NCI-H128 (cell line): Measurements from ENCODE around the gene ADCY9.
"Not testable (repeated sequence)": the region's sequence is repeated elsewhere in the genome, so short reads cannot be mapped to it uniquely, and the experiment has no call there.

Source experiments
- DNase-seq: peaks from one replicate; lab custom pipeline; 2025; ENCODE audit not compliant: unreplicated experiment; lab: John Stamatoyannopoulos, UW

ADCY9 gene

GRCh38 chr16:4116325-4117249 is at the start of gene ADCY9:
ADCY9 (minus strand) TSS chr16:4116442; CDS start chr16:4115442, 1,000 bp downstream.
- peak; percentile 29 for DNase-seq

- DNase-seq = no peak
Observed at GRCh38 chr16:4160658-4161430, 44.6 kb upstream of the ADCY9 start.

DNA sequence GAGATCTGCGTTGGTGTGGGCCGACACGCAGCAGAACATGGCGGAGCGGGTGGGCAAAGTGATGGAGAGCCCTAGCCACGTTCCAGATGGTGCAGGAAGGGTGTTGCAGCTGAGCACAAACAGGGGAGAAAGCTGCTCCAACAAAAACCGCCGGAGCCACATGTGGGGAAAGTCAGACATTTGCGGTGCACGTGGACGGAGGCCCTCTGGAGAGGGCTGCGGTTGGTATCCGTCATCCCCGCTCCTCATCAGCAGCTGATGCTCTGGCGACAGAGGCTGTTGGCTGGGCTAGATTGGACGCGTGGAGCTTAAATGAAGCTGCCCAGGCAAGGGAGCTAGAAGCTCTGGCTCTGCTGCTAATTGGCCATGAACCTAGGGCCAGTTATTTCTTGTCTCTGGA is 43.5 kb upstream of the ADCY9 start:
- DNase-seq = no peak

DNA sequence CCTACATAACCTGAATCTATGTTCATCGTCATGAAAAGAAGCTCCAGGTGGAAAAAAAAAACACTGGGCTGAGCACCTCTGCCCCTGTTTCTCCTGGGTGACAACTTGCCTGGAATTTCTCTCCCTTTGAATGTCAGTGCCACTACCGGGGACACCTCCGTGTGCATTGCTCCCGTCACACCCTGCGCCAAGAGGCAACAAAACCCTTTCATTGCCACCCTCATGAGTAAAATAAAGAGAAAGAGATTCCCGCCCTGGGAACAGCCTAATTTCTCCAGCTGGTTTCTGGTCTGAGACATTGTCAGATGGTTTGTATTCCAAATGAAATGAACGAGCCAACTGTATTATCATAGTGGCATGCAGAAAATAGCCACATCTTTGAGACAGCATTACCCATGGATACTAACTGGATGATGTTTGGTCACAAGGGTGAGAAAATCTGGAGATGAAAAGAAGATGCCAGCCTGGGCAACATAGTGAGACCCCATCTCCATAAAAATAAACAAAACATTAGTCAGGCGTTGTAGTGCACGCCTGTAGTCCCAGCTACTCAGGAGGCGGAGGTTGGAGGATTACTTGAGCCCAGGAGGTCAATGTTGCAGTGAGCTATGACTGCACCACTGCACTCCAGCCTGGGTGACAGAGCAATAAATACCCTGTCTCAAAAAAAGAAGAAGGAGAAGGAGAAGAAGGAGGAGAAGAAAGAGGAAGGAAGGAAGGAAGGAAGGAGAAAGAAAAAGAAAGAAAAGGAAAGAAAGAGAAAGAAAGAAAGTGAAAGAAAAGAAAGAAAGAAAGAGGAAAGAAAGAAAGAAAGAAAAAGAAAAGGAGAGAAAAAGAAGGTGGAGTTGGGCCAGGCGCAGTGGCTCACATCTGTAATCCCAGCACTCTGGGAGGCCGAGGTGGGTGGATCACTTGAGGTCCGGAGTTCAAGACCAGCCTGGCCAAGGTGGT is 42.2 kb upstream of the ADCY9 start:
- no peak for DNase-seq

- no peak for DNase-seq
Observed at GRCh38 chr16:4157376-4157825, 41.2 kb upstream of the ADCY9 start.

DNA sequence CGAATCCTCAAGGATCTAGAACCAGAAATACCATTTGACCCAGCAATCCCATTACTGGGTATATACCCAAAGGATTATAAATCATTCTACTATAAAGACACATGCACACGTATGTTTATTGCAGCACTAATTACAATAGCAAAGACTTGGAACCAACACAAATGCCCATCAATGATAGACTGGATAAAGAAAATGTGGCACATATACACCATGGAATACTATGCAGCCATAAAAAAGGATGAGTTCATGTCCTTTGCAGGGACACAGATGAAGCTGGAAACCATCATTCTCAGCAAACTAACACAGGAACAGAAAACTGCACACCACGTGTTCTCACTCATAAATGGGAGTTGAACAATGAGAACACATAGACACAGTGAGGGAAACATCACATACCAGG is 40.3 kb upstream of the ADCY9 start:
- DNase-seq = not testable (repeated sequence)

DNA sequence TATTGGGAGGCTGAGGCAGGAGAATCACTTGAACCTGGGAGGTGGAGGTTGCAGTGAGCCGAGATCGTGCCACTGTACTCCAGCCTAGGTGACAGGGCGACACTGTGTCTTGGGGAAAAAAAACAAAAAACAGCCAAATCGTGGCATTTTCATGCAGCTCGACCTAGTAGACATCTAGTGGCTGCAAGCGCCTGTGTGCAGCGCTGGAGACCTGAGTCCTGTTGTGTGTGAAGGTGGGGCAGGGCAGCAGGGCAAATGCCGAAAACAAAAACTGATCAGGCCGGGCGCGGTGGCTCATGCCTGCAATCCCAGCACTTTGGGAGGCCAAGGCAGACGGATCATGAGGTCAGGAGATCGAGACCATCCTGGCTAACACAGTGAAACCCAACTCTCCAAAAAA is 37.1 kb upstream of the ADCY9 start:
- DNase-seq = not testable (repeated sequence)

DNA sequence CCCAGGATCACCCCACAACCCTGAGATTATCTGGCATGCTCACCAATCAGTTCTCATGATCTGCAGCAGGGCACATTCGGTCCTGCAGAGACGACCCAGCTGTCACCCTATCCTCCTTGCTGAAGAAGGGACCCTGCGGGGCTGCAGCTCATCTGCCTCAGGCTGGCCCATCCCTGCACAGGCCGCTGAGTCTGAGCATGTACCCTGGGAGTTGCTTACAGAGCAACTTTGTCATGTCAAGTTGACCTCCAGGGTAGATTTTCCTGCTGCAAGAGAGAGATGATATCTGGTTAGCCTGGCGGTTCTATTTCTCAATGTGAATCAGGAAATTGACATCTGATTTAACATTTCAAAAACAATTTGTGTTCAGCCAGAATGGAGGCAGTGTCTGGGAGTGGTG is 36.0 kb upstream of the ADCY9 start:
- DNase-seq = no peak

DNA sequence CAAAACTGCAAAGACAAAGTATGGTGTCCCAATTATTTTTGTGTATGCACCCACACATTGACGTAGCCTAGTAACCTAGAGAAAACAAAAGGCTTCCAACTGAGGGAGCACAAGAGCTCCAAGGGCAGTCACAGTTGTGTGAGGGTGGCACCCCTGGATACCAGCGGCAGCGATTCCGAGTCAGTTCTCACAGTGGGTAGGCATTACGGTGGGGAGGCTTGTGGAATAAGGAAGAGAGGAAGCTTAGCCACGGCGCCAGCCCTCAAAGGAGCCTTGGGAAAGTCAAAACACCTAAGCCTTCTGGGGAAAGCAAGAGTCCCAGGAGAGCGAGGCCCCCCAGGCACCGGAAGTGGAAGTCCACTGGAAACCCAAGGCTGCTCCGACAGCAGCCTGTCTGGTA is 31.0 kb upstream of the ADCY9 start:
- no peak for DNase-seq

DNA sequence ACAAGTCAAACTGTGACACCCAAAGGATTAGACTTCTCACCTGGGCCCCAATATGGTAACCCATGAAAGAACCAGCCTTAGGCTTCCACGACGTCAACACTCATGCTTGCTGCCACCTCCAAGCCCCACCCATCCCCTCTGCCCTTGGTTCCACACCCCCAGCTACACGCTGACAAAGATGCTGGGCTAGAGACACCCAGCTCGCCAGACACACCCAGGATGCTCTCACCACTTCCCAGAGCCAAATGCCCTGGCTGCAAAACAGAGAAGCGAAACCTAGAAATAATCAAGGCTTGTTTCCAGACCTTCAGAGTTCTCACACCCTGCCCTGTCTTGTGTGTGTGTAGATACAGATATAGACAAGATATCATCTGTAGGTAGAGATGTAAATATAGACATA is 26.0 kb upstream of the ADCY9 start:
- no peak for DNase-seq

GRCh38 chr16:4141604-4142003 is 25.4 kb upstream of the ADCY9 start:
- no peak for DNase-seq

DNA sequence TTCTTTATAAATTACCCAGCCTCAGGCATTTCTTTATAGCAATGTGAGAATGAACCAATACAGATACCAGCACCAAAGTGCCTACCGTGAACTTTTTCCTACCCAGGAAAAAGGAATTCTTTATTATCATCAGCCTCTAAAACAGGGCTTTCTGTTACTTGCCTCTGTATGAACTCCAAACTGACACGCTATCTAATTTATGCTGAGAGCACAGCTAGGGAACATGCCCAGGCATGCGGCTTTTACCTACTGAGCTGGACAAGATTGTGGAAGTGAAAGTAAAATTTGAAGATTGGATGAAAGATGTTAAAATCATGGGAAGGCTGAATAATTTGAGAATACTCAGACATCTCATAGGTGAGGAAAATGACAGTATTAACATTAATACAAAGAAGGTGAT is 24.4 kb upstream of the ADCY9 start:
- DNase-seq = no peak

- no peak for DNase-seq
Observed at GRCh38 chr16:4139968-4140367, 23.7 kb upstream of the ADCY9 start.

- DNase-seq = no peak
Observed at GRCh38 chr16:4138713-4139112, 22.5 kb upstream of the ADCY9 start.

- DNase-seq = no peak
Observed at GRCh38 chr16:4137438-4137837, 21.2 kb upstream of the ADCY9 start.

GRCh38 chr16:4136229-4136813 is 20.1 kb upstream of the ADCY9 start:
- DNase-seq = no peak

- no peak for DNase-seq
Observed at GRCh38 chr16:4135537-4135936, 19.3 kb upstream of the ADCY9 start.

DNA sequence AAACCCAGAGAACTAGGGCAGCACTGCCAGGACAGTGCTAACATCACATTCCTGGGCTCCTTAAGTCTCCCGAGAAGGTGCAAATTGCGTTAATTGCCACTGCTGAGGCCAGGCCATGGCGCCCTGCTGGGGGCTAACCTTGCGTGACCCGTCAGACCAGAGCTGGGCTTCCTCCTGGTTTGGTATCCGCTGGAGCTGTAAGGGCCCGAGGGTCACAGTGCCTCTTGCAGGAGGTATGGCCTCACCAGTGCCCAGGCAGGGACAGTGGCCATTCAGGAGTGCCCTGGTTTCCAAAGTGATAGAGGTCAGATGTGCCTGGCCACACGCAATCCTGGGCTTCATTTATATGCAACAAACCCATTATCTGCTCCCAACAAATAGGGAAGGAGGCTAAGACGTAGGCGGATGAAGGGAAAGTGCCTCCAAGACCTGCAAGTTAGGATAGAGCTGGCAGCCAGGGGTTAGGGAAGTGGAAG is 17.7 kb upstream of the ADCY9 start:
- DNase-seq = no peak

DNA sequence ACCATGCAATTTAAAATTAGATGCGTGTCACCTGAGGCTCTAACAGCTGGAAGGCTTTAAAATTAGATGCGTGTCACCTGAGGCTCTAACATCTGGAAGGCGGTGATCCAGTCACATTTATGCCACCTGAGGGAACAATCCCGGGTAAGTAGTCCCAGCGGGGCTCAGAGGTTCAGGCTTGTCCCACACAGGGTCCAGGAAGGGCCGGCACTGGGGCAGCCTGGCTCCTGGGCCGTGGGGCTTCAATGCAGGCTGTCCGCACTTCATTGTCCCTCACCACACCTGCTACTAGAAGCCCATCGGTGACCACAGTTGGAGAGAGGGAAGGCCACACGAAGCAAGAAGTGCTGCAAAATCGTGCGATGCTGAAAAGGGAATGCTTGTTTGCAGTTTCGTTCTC is 15.4 kb upstream of the ADCY9 start:
- DNase-seq = no peak

DNA sequence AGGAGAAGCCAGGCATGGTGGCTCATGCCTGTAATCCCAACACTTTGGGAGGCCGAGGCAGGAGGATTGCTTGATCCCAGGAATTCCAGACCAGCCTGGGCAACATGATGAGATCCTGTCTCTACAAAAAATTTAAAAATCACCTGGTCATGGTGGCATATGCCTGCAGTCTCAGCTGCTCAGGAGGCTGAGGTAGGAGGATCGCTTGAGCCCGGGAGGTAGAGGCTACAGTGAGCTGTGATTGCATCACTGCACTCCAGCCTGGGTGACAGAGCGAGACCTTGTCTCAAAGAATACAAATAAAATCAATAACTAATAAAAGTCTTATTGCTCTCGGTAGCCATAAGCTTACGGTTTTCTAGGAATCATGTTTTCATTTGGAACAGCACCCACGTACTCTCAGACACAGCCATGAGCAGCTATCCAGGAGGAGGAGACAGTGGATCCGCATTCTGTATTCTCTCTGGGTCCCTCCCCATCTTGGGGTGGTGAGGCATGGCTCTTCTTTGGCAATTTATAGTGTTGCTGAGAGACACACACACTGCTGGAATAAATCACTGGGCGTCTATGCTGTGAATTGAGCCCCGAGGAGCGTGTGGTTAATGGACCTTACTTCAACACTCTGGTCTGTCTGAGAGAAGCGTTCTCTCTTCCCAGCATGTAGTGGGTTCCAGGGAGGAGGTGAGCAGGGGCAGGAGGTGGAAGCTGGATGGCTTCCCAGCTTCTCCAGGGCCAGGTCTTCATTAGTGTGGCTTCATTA is 8.5 kb upstream of the ADCY9 start:
- no peak for DNase-seq
